Measurements from ENCODE around the gene SND1. TPM values are rescaled to one million over a fixed set of nuclear protein-coding genes. Genes with fewer than 3 reads are reported as not detected.

The SND1 gene
- total RNA-seq, 1 experiment from 2014 or later = 218 TPM

DNA sequence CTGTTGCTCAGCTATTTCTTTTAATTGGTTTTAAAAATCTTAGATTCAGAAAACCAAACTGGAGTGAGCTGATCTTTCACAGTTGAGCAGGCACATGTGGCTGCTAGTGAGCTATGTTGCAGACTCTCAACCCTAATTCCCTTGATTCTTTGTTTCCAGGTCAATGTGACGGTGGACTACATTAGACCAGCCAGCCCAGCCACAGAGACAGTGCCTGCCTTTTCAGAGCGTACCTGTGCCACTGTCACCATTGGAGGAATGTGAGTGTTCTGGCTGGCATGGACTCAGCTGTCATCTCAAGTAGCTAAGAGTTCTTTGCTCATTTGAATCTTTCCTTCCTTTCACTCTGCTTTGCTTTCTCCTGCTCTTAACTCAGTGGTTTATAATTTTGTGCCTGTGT, 192.2 kb downstream of the SND1 start:
- no peak overlapping the region for H3K4ac ChIP-seq (ENCODE audit: low read depth, low read length)
- H3K4me2 ChIP-seq (ENCODE audit: insufficient read depth, insufficient read length, low read length) = no peak overlapping the region
- no peaks in the 10 kb centered on the region for H3K79me2 ChIP-seq (ENCODE audit: insufficient read depth, low read length)
- no peak overlapping the region for H3T11ph ChIP-seq (ENCODE audit: low read length)
- no peaks in the 10 kb centered on the region for H3K27me3 ChIP-seq (ENCODE audit: insufficient read depth, low read length)
- peaks cover 8% of the 10 kb centered on the region; the same call in 1 of the 2 replicates for H3K4me1 ChIP-seq (ENCODE audit: insufficient read depth, low read length)
- TF ChIP-seq, protein P1, sequence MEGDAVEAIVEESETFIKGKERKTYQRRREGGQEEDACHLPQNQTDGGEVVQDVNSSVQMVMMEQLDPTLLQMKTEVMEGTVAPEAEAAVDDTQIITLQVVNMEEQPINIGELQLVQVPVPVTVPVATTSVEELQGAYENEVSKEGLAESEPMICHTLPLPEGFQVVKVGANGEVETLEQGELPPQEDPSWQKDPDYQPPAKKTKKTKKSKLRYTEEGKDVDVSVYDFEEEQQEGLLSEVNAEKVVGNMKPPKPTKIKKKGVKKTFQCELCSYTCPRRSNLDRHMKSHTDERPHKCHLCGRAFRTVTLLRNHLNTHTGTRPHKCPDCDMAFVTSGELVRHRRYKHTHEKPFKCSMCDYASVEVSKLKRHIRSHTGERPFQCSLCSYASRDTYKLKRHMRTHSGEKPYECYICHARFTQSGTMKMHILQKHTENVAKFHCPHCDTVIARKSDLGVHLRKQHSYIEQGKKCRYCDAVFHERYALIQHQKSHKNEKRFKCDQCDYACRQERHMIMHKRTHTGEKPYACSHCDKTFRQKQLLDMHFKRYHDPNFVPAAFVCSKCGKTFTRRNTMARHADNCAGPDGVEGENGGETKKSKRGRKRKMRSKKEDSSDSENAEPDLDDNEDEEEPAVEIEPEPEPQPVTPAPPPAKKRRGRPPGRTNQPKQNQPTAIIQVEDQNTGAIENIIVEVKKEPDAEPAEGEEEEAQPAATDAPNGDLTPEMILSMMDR (conservative IDR thresholded peaks at IDR 0.05) = no peak
- H4K8ac ChIP-seq (replicated peaks; ENCODE audit: insufficient read length, low read depth, low read length) = no peak overlapping the region
- H3K27ac Mint-ChIP-seq = no peak overlapping the region
- H2BK120ac ChIP-seq (ENCODE audit: low read depth, low read length, poor library complexity, severe bottlenecking) = no peak overlapping the region
- H2BK5ac ChIP-seq (ENCODE audit: insufficient read length, low read length) = no peak overlapping the region
- no peak overlapping the region for H2AFZ ChIP-seq (ENCODE audit: low read length)
- no peaks in the 10 kb centered on the region for H3K9me3 Mint-ChIP-seq
- DNase-seq = no peak
- no peak overlapping the region for H3K23ac ChIP-seq (ENCODE audit: insufficient read length, low read depth, low read length)
- no peaks in the 10 kb centered on the region for H3K27me3 Mint-ChIP-seq (ENCODE audit: low read depth)
- no peak overlapping the region for H3K18ac ChIP-seq (ENCODE audit: insufficient read length, low read depth, low read length)
- H4K91ac ChIP-seq (ENCODE audit: insufficient read length, low read depth, low read length) = no peak overlapping the region
- peaks cover 22 to 26% of the 10 kb centered on the region in 2 experiments for H3K4me1 Mint-ChIP-seq
- H3K4me3 Mint-ChIP-seq = no peak overlapping the region
- H3K23me2 ChIP-seq (ENCODE audit: insufficient read length, low read depth, low read length, poor library complexity, severe bottlenecking) = no peaks in the 10 kb centered on the region
- H4K5ac ChIP-seq (ENCODE audit: insufficient read length, low read depth, low read length) = no peak overlapping the region
- H4K20me1 ChIP-seq (ENCODE audit: control insufficient read depth, insufficient read depth, insufficient read length) = no peaks in the 10 kb centered on the region
- no peak overlapping the region for H2AK5ac ChIP-seq (ENCODE audit: insufficient read length, low read length)
- H3K14ac ChIP-seq (ENCODE audit: insufficient read depth, low read length) = no peak overlapping the region
- no peak overlapping the region for H3K56ac ChIP-seq (ENCODE audit: insufficient read length, low read depth, low read length)
- H3K9me3 ChIP-seq (ENCODE audit: control insufficient read depth, low read depth, low read length) = no peaks in the 10 kb centered on the region
- H3K9ac ChIP-seq (ENCODE audit: extremely low read depth, insufficient read length, low read length) = no peak overlapping the region
- H2BK20ac ChIP-seq (ENCODE audit: low read depth, low read length, poor library complexity, severe bottlenecking) = no peak overlapping the region
- peaks cover under 1 to 4% (median under 1%) of the 10 kb centered on the region in 3 experiments; a peak in 4 of 7 replicates for H3K36me3 Mint-ChIP-seq (ENCODE audit: insufficient read depth in 1 of 3, low read depth in 3 of 3)
- no peak overlapping the region for H2BK15ac ChIP-seq (ENCODE audit: low read depth, low read length)
- no peak overlapping the region for H2BK12ac ChIP-seq (ENCODE audit: insufficient read length, low read depth, low read length)
- no peak overlapping the region for H3K27ac ChIP-seq (ENCODE audit: insufficient read length, low read depth, low read length)
- H3K79me1 ChIP-seq (ENCODE audit: insufficient read depth, low read depth, low read length, poor library complexity, severe bottlenecking) = no peaks in the 10 kb centered on the region
- no CpG with 5 or more reads among the region's 2 CpGs for WGBS (ENCODE audit: extremely low coverage, insufficient read length, low lambda C conversion rate)

Data from H9 (cell line).